NCI-H1694 (cell line): ENCODE measurements around the gene TMEM154.

ENCODE experiments used
- DNase-seq: peaks from one replicate; lab custom pipeline; 2025; lab: John Stamatoyannopoulos, UW

TMEM154 gene

GRCh38 chr4:152696764-152697261, 17.0 kb upstream of the TMEM154 start:
- DNase-seq: no peak

GRCh38 chr4:152693871-152694270, 14.1 kb upstream of the TMEM154 start:
- no peak for DNase-seq

- DNase-seq: no peak
Measured at GRCh38 chr4:152691761-152692160, 12.0 kb upstream of the TMEM154 start.

- DNase-seq: no peak
Measured at GRCh38 chr4:152690706-152691651, 11.2 kb upstream of the TMEM154 start.

- no peak for DNase-seq
Measured at GRCh38 chr4:152689615-152690501, 10.1 kb upstream of the TMEM154 start.

GRCh38 chr4:152687974-152688599, 8.3 kb upstream of the TMEM154 start:
- no peak for DNase-seq

- no peak for DNase-seq
Measured at GRCh38 chr4:152686452-152687013, 6.7 kb upstream of the TMEM154 start.

- no peak for DNase-seq
Measured at GRCh38 chr4:152684587-152684986, 4.8 kb upstream of the TMEM154 start.

- no peak for DNase-seq
Measured at GRCh38 chr4:152684007-152684406, 4.2 kb upstream of the TMEM154 start.

- no peak for DNase-seq
Measured at GRCh38 chr4:152682143-152682941, 2.5 kb upstream of the TMEM154 start.

- DNase-seq: no peak
Measured at GRCh38 chr4:152680988-152681603, 1.3 kb upstream of the TMEM154 start.

- DNase-seq: no peak
Measured at GRCh38 chr4:152678841-152679240, 956 bp downstream of the TMEM154 start.

- DNase-seq: no peak
Measured at GRCh38 chr4:152677117-152677516, 2.7 kb downstream of the TMEM154 start.

GRCh38 chr4:152676052-152676854, 3.5 kb downstream of the TMEM154 start:
- no peak for DNase-seq

- DNase-seq: no peak
Measured at GRCh38 chr4:152674359-152674758, 5.4 kb downstream of the TMEM154 start.

GRCh38 chr4:152673489-152673888, 6.3 kb downstream of the TMEM154 start:
- no peak for DNase-seq

GRCh38 chr4:152672206-152673092, 7.3 kb downstream of the TMEM154 start:
- DNase-seq: no peak

- no peak for DNase-seq
Measured at GRCh38 chr4:152668338-152668964, 11.3 kb downstream of the TMEM154 start.
